H7 (cell line): ENCODE data around the gene NEK3. TPM values are rescaled to one million over a fixed set of nuclear protein-coding genes. Genes with fewer than 3 reads are reported as not detected.

Experiments
- total RNA-seq: library from RNA; depleted of rRNA; stranded (reverse); fragments of >200 nt; shearing (Covaris generic); gene quantifications from 2 replicates; pipeline ENCODE4 v1.2.3, GENCODE V29; 2014; rRNA removed

NEK3 gene
- total RNA-seq, 1 experiment from 2014 or later: 27.0 TPM

Other genes starting within 250 kb of the NEK3 start
- gene ATP7B, start 148.1 kb downstream of the NEK3 start, total RNA-seq: 2.4 and 3.1 TPM in 2 replicates
- gene ALG11, start 147.2 kb downstream of the NEK3 start, total RNA-seq: 10.3 and 12.1 TPM in 2 replicates
- 9.1 and 12.5 TPM in 2 replicates for gene UTP14C, start 134.9 kb downstream of the NEK3 start, total RNA-seq
- gene NEK5, start 30.5 kb downstream of the NEK3 start, total RNA-seq: 0.28 TPM in 1 of 2 replicates, not detected in the other
- gene THSD1, start 246.6 kb upstream of the NEK3 start, total RNA-seq: 0.07 TPM in 2 replicates